Measurements from ENCODE around the gene CRIM1. TPM values are rescaled to one million over a fixed set of nuclear protein-coding genes. Genes with fewer than 3 reads are reported as not detected.

The CRIM1 gene
- total RNA-seq, 1 donor from 2014 or later: 158 TPM

DNA sequence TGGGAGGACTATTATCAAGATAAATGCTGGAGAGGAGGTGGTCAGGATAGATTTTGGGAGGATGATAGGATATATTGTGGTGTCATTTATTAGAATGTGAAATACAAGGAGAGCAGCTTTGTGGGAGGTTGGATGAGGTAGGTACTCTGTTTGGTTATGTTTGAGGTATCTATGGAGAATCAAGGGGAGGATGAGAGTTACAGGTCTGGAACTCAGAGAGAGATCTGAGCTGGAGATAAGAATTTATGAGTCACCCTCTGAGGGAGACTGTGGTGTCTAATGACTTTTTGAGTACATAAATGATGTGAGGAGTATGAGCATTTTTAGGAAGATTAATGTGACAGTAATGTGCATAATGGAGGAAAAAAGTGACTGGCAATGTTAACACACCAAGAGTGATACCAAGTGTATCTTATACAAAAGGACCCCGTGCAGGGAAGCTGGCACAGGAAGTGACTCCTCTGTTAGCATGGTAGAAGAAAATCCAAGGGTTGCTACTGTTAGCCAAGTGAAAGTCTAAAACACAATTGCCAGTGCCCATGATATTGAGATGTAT lies 48.2 kb downstream of the CRIM1 start:
- Histone ChIP-seq H3K9me3 (no peaks in the 10 kb centered on the region), H3K4me3 (no peak overlapping the region), H3K36me3 (no peaks in the 10 kb centered on the region), H3K27me3 (no peaks in the 10 kb centered on the region), H3K4me1 (peaks cover 16% of the 10 kb centered on the region), H3K27ac (no peak overlapping the region)
- intact Hi-C loops (cut with DNase I): no loop called here
- TF ChIP-seq, protein P1, sequence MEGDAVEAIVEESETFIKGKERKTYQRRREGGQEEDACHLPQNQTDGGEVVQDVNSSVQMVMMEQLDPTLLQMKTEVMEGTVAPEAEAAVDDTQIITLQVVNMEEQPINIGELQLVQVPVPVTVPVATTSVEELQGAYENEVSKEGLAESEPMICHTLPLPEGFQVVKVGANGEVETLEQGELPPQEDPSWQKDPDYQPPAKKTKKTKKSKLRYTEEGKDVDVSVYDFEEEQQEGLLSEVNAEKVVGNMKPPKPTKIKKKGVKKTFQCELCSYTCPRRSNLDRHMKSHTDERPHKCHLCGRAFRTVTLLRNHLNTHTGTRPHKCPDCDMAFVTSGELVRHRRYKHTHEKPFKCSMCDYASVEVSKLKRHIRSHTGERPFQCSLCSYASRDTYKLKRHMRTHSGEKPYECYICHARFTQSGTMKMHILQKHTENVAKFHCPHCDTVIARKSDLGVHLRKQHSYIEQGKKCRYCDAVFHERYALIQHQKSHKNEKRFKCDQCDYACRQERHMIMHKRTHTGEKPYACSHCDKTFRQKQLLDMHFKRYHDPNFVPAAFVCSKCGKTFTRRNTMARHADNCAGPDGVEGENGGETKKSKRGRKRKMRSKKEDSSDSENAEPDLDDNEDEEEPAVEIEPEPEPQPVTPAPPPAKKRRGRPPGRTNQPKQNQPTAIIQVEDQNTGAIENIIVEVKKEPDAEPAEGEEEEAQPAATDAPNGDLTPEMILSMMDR (IDR thresholded peaks at IDR 0.05): no peak
- no peak for DNase-seq
- peak; percentile 42 for ATAC-seq

DNA sequence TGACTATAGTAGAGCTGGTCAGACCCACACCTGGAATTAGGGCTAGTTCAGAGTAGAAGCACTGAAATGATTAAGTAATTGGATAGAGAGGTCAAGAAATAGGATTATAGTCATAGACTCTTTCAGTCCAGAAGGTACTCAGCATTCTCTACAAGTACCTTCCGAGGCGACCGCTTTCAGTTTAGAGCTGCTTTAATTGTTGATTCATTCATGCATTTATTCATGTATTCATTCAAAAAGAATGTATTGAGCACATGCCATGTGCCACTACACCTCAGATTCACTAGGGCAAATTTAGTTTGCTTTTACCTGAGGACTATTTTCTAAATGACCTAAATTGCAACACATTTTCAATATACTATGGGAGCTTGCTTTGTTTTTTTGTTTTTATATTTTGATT lies 48.7 kb downstream of the CRIM1 start:
- peaks cover 21% of the 10 kb centered on the region for H3K4me1 ChIP-seq
- ATAC-seq (peak; percentile 42), DNase-seq (no peak)
- H3K9me3 ChIP-seq: no peaks in the 10 kb centered on the region
- H3K27me3 ChIP-seq: no peaks in the 10 kb centered on the region
- no peak overlapping the region for H3K27ac ChIP-seq
- no peak overlapping the region for H3K4me3 ChIP-seq
- H3K36me3 ChIP-seq: no peaks in the 10 kb centered on the region
- intact Hi-C loops (cut with DNase I): no loop called here
- TF ChIP-seq, protein P1 (IDR thresholded peaks at IDR 0.05): no peak

DNA sequence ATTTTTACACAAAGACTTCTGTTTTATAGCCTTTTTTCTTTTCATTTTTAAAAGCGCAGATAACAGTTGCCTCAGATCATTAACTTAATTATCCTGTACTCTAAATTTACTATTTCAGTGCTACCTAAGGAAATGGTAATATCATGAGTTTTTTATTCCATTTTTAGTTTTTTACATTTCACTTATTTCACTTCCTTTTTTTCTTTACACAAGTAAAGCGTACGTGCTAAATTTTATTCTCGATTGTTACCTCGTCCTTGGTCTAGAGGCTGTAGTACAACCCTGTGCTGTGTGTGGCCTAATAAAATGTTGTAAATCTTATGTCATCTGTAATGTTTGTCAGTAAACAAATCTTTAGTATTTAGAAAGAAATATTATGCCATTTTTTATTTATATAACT lies 49.2 kb downstream of the CRIM1 start:
- H3K4me3 ChIP-seq: no peak overlapping the region
- no peaks in the 10 kb centered on the region for H3K9me3 ChIP-seq
- intact Hi-C loops (cut with DNase I): no loop called here
- H3K36me3 ChIP-seq: no peaks in the 10 kb centered on the region
- ATAC-seq (no peak), DNase-seq (no peak)
- H3K4me1 ChIP-seq: peaks cover 26% of the 10 kb centered on the region
- no peaks in the 10 kb centered on the region for H3K27me3 ChIP-seq
- no peak overlapping the region for H3K27ac ChIP-seq
- TF ChIP-seq, protein P1 (IDR thresholded peaks at IDR 0.05): no peak

DNA sequence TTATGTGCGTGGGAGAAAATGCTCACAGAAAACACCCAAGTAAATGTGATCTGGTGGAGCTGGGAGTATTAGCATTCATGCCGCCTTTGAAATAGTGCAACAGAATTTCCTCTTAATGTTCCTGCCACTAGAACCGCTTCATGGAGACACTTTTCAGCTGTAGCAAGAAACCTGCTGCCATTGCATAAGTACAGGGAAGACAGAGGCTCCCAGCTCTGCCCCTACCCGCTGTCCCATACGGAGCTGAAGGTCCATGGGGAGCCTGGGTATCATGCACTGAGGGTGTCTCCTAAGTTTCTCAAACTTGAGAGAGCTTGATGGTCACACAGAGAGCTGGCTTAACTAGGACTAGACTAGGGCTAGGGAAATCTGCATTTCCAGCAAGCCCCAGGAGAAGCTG lies 49.6 kb downstream of the CRIM1 start:
- Histone ChIP-seq H3K4me1 (peaks cover 30% of the 10 kb centered on the region), H3K4me3 (no peak overlapping the region), H3K9me3 (no peaks in the 10 kb centered on the region), H3K27ac (no peak overlapping the region), H3K36me3 (no peaks in the 10 kb centered on the region), H3K27me3 (no peaks in the 10 kb centered on the region)
- TF ChIP-seq, protein P1 (IDR thresholded peaks at IDR 0.05): no peak
- ATAC-seq (peak; percentile 25), DNase-seq (no peak)
- intact Hi-C loops (cut with DNase I): no loop called here

DNA sequence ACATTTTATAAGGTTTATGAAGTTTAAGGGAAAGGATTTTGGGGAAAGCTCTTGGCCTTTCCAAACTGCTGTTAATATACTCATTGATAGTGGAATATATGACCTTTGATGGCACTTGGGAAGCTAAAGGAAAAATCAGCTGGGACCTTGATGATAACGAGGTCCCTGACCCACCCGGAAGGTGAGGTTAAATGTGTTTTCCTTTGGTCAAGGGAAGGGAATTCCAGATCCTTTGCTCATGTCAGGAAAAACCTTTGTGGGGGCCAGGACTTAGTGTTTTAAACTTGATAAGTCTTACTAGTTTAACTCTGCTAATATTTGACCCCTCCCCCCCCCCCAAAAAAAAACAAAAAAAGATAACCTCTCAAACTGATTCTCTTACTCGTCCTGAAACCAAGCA lies 50.7 kb downstream of the CRIM1 start:
- H3K4me1 ChIP-seq: peaks cover 40% of the 10 kb centered on the region
- DNase-seq: no peak
- ATAC-seq: no peak
- H3K27ac ChIP-seq: no peak overlapping the region
- no peaks in the 10 kb centered on the region for H3K27me3 ChIP-seq
- H3K36me3 ChIP-seq: no peaks in the 10 kb centered on the region
- TF ChIP-seq, protein P1 (IDR thresholded peaks at IDR 0.05): no peak
- no peaks in the 10 kb centered on the region for H3K9me3 ChIP-seq
- intact Hi-C loops (cut with DNase I): no loop called here
- no peak overlapping the region for H3K4me3 ChIP-seq

DNA sequence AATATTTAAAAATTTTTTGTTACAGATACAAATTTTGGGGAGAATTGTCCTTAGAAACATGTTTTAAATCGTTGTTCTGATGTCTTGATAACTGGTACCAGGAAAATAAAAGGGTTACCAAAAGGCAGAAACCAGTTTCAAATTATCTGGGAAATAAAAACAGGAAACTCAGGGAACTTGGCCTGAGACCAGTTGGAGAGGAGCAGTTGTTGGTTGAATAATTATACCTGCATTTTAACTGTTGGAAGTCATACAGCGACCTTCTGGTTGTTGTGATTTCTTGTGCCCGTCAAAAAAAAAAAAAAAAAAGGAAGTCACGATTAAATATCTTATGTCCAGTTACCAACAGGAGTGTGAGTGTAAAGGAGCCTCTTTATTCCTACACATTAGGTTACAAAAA lies 51.8 kb downstream of the CRIM1 start:
- TF ChIP-seq, protein P1 (IDR thresholded peaks at IDR 0.05): no peak
- peak overlapping the region; percentile 14 for H3K27ac ChIP-seq

More for the DNA sequence above, 51.8 kb downstream of the CRIM1 start:
- intact Hi-C loops (cut with DNase I): no loop called here
- no peak overlapping the region for H3K4me3 ChIP-seq
- no peak for ATAC-seq
- no peaks in the 10 kb centered on the region for H3K9me3 ChIP-seq
- no peaks in the 10 kb centered on the region for H3K27me3 ChIP-seq
- no peak for DNase-seq
- peaks cover 40% of the 10 kb centered on the region for H3K4me1 ChIP-seq
- H3K36me3 ChIP-seq: no peaks in the 10 kb centered on the region
